Fibroblast of mammary gland (primary cell): Measurements from ENCODE around the gene NAPB.

ENCODE experiments used
- DNase-seq: peaks from one replicate; pipeline ENCODE4 v3.0.0-alpha.2; 2010; ENCODE audit warnings: low read depth
- H3K4me3 ChIP-seq: 2 replicates; pipeline ENCODE4 v1.5.1; 2011; ENCODE audit warnings: low read depth, mild to moderate bottlenecking, low read length, moderate library complexity; ENCODE audit not compliant: control insufficient read depth
- TF ChIP-seq, protein P1 (sequence below): conservative IDR thresholded peaks from 2 replicates; pipeline ENCODE4 v1.5.1; 2011; ENCODE audit warnings: low read depth, low read length, inconsistent platforms; ENCODE audit not compliant: control insufficient read depth, insufficient read depth

Gene NAPB

GRCh38 chr20:23358923-23359593 is 62.2 kb downstream of the NAPB start:
- H3K4me3 ChIP-seq: no peak overlapping the region
- no peak for DNase-seq
- TF ChIP-seq, protein P1, sequence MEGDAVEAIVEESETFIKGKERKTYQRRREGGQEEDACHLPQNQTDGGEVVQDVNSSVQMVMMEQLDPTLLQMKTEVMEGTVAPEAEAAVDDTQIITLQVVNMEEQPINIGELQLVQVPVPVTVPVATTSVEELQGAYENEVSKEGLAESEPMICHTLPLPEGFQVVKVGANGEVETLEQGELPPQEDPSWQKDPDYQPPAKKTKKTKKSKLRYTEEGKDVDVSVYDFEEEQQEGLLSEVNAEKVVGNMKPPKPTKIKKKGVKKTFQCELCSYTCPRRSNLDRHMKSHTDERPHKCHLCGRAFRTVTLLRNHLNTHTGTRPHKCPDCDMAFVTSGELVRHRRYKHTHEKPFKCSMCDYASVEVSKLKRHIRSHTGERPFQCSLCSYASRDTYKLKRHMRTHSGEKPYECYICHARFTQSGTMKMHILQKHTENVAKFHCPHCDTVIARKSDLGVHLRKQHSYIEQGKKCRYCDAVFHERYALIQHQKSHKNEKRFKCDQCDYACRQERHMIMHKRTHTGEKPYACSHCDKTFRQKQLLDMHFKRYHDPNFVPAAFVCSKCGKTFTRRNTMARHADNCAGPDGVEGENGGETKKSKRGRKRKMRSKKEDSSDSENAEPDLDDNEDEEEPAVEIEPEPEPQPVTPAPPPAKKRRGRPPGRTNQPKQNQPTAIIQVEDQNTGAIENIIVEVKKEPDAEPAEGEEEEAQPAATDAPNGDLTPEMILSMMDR: no peak

DNA sequence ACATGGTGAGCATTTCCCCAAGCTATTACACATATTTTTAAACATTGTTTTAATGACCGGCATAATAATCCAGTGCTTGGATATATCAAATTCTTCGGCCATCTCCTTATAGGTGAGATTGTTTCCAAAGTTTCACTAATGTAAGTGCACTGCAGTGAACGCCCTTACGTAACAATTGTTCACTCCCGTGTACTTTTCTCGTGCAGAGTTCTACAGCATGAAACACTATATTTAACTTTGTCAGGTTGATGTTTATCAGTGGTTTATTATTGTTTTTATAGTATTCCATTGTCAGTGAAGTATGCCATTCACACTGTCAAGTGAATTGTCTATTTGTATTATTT is 62.8 kb downstream of the NAPB start:
- TF ChIP-seq, protein P1: no peak
- no peak for DNase-seq
- H3K4me3 ChIP-seq: peak overlapping the region; percentile 45

DNA sequence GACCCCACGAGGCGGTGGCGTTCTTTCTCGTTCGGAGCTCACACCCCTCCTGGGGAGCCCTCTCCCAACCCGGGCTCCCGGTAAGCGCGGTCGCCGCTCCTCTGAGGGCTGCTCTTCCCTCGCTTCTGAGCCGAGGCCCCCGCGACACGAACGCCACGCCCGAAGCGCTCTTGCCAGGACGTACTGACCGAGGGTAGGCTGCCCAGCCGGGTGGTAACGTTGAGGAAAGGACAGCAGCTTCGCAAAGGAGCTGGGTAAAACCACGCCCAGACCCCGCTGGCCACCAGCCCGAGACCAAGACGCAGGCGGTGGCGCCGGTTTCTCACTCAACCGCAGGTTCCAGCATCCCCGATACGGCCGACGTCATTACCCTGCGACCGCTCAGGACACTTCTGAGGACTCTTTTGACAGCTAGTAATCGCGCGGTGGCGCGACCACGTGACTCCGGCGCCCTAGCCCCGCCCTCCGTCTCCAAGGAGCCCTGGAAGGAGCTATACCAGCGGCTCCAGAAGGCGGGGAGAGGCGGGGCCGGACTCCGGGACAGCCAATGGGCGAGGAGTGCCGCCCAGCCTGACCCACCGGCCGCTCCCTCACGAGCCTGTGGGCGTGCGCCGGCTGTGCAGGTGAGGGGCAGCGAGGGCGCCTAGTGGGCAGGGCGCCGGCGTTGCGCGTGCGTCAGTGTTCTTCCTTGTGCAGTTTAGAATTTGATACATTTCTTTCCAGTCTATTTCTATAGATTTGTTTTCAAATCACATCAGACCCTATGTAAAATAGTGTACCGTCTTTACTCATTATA is 63.3 kb downstream of the NAPB start:
- TF ChIP-seq, protein P1: no peak
- peak; percentile 100 for DNase-seq
- H3K4me3 ChIP-seq: peak overlapping the region; percentile 76

DNA sequence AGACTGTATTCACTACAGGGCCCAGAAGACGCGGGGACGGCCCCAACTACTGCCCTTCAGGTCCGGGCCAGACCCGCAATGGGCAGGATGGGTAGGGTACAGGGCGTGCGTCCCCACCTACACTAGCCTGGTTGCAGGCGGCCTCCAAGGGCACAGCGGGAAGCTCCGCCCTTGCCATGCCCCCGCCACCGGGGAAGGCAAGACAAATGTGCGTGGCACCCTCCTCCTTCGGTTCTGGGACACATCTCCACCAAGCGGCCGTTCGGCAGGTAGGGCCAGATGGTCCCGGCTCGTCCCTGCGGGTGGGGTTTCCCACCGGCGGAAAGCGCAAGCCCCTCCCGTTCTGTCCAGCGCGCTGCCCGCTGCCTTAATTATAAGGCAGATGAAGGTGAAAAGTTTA is 65.1 kb downstream of the NAPB start:
- TF ChIP-seq, protein P1: no peak
- DNase-seq: no peak
- H3K4me3 ChIP-seq: no peak overlapping the region

DNA sequence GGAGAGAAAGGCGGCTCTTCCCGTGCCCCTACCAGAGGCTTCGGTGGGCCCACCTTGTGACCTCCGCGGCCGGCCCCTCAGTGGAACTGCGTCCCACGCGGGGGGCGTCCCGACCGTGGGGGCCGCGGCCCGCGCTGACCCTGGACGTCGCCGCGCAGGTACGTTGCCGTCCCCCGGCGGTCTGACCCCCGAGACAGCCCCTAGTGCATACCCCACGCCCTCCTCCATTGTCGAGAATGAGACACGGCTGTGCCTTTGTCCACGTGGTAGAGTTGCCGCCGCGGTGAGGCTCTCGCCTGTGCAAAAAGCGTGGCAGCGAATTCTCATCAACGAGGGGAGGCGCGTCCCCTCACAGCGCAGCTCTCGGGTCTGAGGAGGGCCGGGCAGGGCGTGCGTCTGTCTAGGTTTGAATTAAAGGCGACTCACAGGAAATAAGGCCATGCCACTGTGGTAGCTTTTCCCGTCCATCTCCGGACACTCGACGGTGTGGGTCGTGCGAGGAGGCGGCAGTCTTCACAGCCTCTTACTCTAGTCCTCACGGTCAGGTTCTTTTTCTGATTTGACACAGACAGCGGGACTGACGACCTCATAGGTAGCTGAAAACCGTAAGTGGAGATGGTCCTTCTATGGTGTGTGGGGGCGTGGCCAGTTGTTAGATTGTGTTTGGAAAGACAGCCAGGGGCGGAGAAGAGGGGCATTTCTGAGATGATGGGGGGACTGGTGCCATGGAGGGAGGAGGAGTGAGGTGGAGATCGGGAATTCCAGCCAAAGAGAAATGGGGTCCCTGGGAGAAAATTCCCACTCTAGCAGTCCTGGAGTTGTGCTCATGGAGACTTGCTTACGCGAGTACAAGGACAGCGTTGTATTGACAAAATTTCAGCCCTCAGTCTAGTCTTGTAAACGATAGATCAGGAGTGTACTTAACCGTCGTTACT is 70.1 kb downstream of the NAPB start:
- peak overlapping the region; percentile 76 for H3K4me3 ChIP-seq
- DNase-seq: peak; percentile 28
- TF ChIP-seq, protein P1: no peak

DNA sequence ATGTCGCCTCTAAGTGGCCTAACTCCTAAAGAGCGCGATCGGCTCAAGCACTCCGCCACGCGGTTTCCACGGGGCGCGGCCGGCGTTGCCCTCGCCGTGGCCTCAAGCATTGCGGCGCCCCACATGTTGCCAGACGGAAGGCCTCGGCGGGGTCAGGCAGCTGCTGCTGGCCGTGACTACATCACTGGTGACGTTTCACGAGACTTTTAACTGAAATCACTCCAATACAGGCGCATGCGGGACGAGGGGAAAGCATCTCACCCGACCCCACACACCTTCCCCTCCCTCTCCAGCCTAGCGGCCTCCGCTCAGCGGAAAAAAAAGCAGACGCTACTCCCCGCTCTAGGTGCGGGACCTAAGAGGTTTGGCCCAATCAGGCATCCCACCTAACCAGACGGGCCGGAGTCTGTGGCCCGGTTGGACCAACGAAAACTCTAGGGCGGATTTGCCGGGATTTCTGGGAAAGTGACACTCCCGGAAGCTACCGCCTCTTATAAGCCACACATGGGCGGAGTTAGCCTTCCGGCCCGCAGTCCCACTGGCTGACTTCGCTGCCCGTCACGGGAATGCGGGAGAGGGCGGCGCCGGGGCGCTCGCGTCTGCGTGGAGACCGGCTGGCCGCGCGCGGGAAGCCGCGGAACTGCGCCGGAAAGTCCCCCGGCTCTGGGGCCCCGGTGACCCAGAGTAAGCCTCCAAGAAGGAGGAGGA is 70.9 kb downstream of the NAPB start, which contains the start of gene NXT1:
TSS of gene NXT1 (plus strand) at position 596 of the 708 bp plus-strand sequence. CDS start 3,251 bp downstream, outside the sequence.
- peak within 1 kb of the TSS; percentile 76 for H3K4me3 ChIP-seq
- TF ChIP-seq, protein P1: no peak
- peak; percentile 98 for DNase-seq
